Measurements from ENCODE around the gene STIP1.

Gene STIP1

GRCh38 chr11:64253043-64253442 is 67.1 kb downstream of the STIP1 start:
- FAIRE-seq, result no peak

- no peak for FAIRE-seq
Observed at GRCh38 chr11:64253481-64253880, 67.5 kb downstream of the STIP1 start.
